ENCODE data around the gene CCDC136.

CCDC136 gene

GRCh38 chr7:128755075-128755818 is 36.5 kb upstream of the CCDC136 start:
- TF ChIP-seq REST (IDR thresholded peaks at IDR 0.05; ENCODE audit: insufficient replicate concordance, low read depth), result no peak
- no peak for TF ChIP-seq CTCF (IDR thresholded peaks at IDR 0.05; ENCODE audit: insufficient read depth, low read length)
- no peak for TF ChIP-seq GABPA (IDR thresholded peaks at IDR 0.05; ENCODE audit: low read depth)
- Histone ChIP-seq H3K27me3 (ENCODE audit: insufficient read depth, poor library complexity, severe bottlenecking) (no peaks in the 10 kb centered on the region), H3K4me3 (replicated peaks; ENCODE audit: insufficient read depth, low read length) (no peak overlapping the region), H3K27ac (replicated peaks) (no peak overlapping the region)
- no peak for DNase-seq (ENCODE audit: low read depth in 1 of 2, low spot score in 1 of 2)

GRCh38 chr7:128755819-128756476 is 35.8 kb upstream of the CCDC136 start:
- TF ChIP-seq CTCF (IDR thresholded peaks at IDR 0.05; ENCODE audit: insufficient read depth, low read length) (no peak), REST (IDR thresholded peaks at IDR 0.05; ENCODE audit: insufficient replicate concordance, low read depth) (no peak), GABPA (IDR thresholded peaks at IDR 0.05; ENCODE audit: low read depth) (no peak), SPI1 (IDR thresholded peaks at IDR 0.05; ENCODE audit: borderline replicate concordance, low read depth) (no peak), POLR2AphosphoS5 (IDR thresholded peaks at IDR 0.05; ENCODE audit: low read depth) (no peak)
- no peak for DNase-seq (ENCODE audit: low read depth in 1 of 2, low spot score in 1 of 2)
- no peaks in the 10 kb centered on the region for H3K27me3 ChIP-seq (ENCODE audit: insufficient read depth, poor library complexity, severe bottlenecking)
- H3K4me3 ChIP-seq (replicated peaks; ENCODE audit: insufficient read depth, low read length), result no peak overlapping the region
- H3K27ac ChIP-seq (replicated peaks), result no peak overlapping the region

GRCh38 chr7:128757203-128757602 is 34.6 kb upstream of the CCDC136 start:
- Histone ChIP-seq H3K27ac (replicated peaks) (no peak overlapping the region), H3K4me3 (replicated peaks; ENCODE audit: insufficient read depth, low read length) (no peak overlapping the region), H3K27me3 (ENCODE audit: insufficient read depth, poor library complexity, severe bottlenecking) (no peaks in the 10 kb centered on the region)
- TF ChIP-seq SPI1 (IDR thresholded peaks at IDR 0.05; ENCODE audit: borderline replicate concordance, low read depth) (no peak), REST (IDR thresholded peaks at IDR 0.05; ENCODE audit: insufficient replicate concordance, low read depth) (no peak), POLR2AphosphoS5 (IDR thresholded peaks at IDR 0.05; ENCODE audit: low read depth) (no peak), GABPA (IDR thresholded peaks at IDR 0.05; ENCODE audit: low read depth) (no peak), CTCF (IDR thresholded peaks at IDR 0.05; ENCODE audit: insufficient read depth, low read length) (no peak)
- no peak for DNase-seq (ENCODE audit: low read depth in 1 of 2, low spot score in 1 of 2)

All from HL-60 (cell line).